NB4 (cell line): ENCODE data around the gene CNTN4.

Experiments used
- CTCF ChIP-seq: IDR thresholded peaks from one replicate; pipeline ENCODE4 v1.5.1; 2012; ENCODE audit warnings: low read depth, low read length
- MAX ChIP-seq: IDR thresholded peaks from 2 replicates; pipeline ENCODE4 v1.6.1; 2011; ENCODE audit warnings: low read depth, low read length
- MYC ChIP-seq: IDR thresholded peaks from 2 replicates; pipeline ENCODE4 v1.6.1; 2011; ENCODE audit warnings: low read depth, low read length
- POLR2A ChIP-seq: IDR thresholded peaks from 2 replicates; pipeline ENCODE4 v1.6.1; 2011; ENCODE audit warnings: mild to moderate bottlenecking; ENCODE audit not compliant: insufficient read length; ENCODE audit errors: extremely low read depth

GRCh38 chr3:2567451-2567850, 468.8 kb downstream of the CNTN4 start:
- no peak for TF ChIP-seq CTCF
- no peak for TF ChIP-seq POLR2A
- no peak for TF ChIP-seq MAX
- TF ChIP-seq MYC, result no peak
